Large intestine (tissue), 3 donors: Measurements from ENCODE around the gene HIVEP3. TPM values are rescaled to one million over a fixed set of nuclear protein-coding genes. Genes with fewer than 3 reads are reported as not detected.

Experiments
- DNase-seq, 2 donors: peaks; one replicate each; pipeline versions ENCODE4 v3.0.0 to v3.0.0-alpha.2; 2013
- H3K27ac ChIP-seq: one replicate; pipeline ENCODE4 v1.5.1; 2013; ENCODE audit warnings: low read length
- H3K27me3 ChIP-seq: 2 replicates; pipeline ENCODE4 v1.6.1; 2013; ENCODE audit warnings: low read length; ENCODE audit not compliant: control insufficient read depth, insufficient read depth
- H3K36me3 ChIP-seq: 2 replicates; pipeline ENCODE4 v1.6.1; 2013; ENCODE audit warnings: low read length; ENCODE audit not compliant: control insufficient read depth, insufficient read depth
- H3K4me1 ChIP-seq: one replicate; pipeline ENCODE4 v1.6.1; 2013; ENCODE audit warnings: low read length; ENCODE audit not compliant: control insufficient read depth, insufficient read depth
- H3K4me3 ChIP-seq: one replicate; pipeline ENCODE4 v1.5.1; 2013; ENCODE audit warnings: low read length
- H3K9me3 ChIP-seq: one replicate; pipeline ENCODE4 v1.6.1; 2013; ENCODE audit warnings: mild to moderate bottlenecking, low read depth, low read length, moderate library complexity; ENCODE audit not compliant: control insufficient read depth
- WGBS: methylation state at CpG from one replicate; pipeline ENCODE4 v1.1.5; 2013; ENCODE audit warnings: low lambda C conversion rate; ENCODE audit not compliant: insufficient coverage; 5-methylcytosine and 5-hydroxymethylcytosine counted together
- polyA plus RNA-seq: library from polyadenylated mRNA; unstranded; fragments of 120-200 nt; gene quantifications from one replicate; pipeline ENCODE4 v1.2.1, GENCODE V29; 2013

The HIVEP3 gene
- polyA plus RNA-seq, 1 donor = 2.6 TPM

- no peak for DNase-seq
- Histone ChIP-seq H3K4me3 (no peak overlapping the region), H3K36me3 (no peaks in the 10 kb centered on the region), H3K4me1 (peaks cover 44% of the 10 kb centered on the region), H3K27me3 (no peaks in the 10 kb centered on the region), H3K27ac (no peak overlapping the region), H3K9me3 (no peaks in the 10 kb centered on the region)
- WGBS = no CpG with 5 or more reads among the region's 4 CpGs
These were observed 432.7 kb downstream of the HIVEP3 start for GRCh38 chr1:41486053-41486370.

GRCh38 chr1:41485605-41486004, 433.1 kb downstream of the HIVEP3 start:
- no peaks in the 10 kb centered on the region for H3K9me3 ChIP-seq
- no peak overlapping the region for H3K4me3 ChIP-seq
- H3K27ac ChIP-seq = peak overlapping the region; percentile 34
- no peaks in the 10 kb centered on the region for H3K27me3 ChIP-seq
- WGBS = no CpG with 5 or more reads among the region's 5 CpGs
- DNase-seq = peak in 1 of 2 donors; percentile 64
- H3K36me3 ChIP-seq = no peaks in the 10 kb centered on the region
- H3K4me1 ChIP-seq = peaks cover 44% of the 10 kb centered on the region

DNA sequence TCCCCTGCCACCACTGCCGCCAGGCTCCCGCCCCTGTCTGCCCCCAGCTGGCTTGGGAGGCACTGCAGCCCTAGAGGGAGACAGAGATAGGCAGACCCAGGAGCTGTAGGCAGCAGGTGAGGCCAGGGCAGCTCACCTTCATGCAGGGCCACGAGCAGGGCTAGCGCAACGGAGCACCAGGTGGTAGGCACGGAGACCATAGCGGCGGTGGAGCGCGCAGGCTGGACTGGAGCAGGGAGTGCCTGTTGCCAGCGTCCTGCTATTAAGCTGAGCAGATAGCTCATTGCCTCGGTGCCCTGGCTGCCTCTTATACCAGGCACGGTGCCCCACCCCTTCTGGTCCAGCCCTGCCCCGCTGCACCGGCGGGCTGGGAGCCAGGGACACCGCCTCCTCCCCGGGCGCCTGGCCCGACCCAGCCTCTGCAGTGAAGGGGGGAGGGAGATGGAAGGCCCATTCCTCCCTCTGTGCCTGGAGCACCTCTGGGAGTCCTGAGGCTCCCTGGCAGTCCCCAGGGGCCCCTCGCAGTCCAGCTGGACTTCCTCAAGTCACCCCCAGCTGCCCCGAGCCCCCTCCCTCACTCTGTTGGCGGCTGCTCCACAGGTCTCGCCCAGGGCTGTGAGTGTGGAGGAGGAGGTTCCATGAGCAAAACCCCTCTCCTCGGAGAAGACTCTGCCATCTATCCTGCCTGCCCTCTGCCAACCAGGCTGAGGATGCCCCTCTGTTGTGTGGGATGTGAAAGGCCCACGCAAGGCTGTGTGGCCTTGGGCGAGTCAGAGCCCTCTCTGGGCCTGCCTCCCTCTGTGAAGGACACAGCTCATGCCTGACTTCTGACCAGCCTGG, 434.1 kb downstream of the HIVEP3 start, which contains the start of gene EDN2:
Gene EDN2 (minus strand): TSS at position 282 of the 840 bp plus-strand sequence. CDS start 82 bp downstream, at position 200.
- Histone ChIP-seq H3K9me3 (no peaks in the 10 kb centered on the region), H3K27me3 (no peaks in the 10 kb centered on the region), H3K36me3 (no peaks in the 10 kb centered on the region), H3K27ac (peak within 1 kb of the TSS; percentile 34), H3K4me3 (no peak within 1 kb of the TSS), H3K4me1 (peaks cover 48% of the 10 kb centered on the region)
- no CpG with 5 or more reads among the region's 27 CpGs for WGBS
- peak in 1 of 2 donors; percentile 66 for DNase-seq

- Histone ChIP-seq H3K27me3 (no peaks in the 10 kb centered on the region), H3K4me1 (peaks cover 55% of the 10 kb centered on the region), H3K27ac (no peak overlapping the region), H3K4me3 (no peak overlapping the region), H3K36me3 (no peaks in the 10 kb centered on the region), H3K9me3 (no peaks in the 10 kb centered on the region)
- DNase-seq = no peak
- WGBS = no CpG with 5 or more reads among the region's 9 CpGs
These were observed 434.7 kb downstream of the HIVEP3 start for GRCh38 chr1:41483960-41484401.

DNA sequence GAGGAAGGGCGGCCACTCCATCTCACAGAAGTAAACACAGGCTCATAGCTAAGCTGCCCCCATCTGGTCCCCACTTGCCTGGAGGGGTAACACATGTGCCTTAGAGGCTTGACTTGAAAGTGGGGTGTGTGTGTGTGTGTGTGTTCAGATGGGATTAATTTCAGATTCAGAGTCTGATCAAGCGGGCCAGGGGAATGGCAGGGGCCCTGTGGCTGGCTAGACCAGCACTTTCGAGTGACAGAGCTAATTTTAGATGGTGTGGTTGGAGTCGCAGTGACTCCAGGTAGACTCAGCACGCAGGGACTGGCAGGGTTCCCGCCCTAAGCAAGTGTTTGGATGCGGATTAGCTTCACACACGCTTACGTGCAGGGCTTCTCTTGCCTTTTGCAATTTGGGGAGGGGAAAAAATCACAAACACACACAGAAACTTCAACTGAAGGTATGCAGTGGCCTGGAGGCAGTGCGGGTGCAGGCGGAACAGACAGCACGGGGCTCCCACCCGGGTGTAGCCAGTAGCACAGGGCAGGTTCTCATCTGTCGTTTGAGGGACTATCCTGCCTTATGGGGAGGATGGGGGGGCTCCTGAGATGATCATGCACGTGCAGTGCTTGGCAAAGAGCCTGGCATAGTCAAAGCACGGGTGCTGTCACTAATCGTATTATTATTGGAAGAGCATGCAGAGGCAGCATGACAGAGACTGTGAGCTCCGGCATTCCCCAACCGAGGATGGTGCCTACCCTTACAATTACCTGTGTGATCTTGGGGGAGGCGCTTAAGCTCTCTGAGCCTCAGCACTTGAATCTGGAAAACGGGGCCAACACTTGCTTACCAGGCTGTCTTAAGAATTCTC, 435.5 kb downstream of the HIVEP3 start:
- H3K4me1 ChIP-seq = peaks cover 56% of the 10 kb centered on the region
- DNase-seq = no peak
- H3K9me3 ChIP-seq = no peaks in the 10 kb centered on the region
- H3K27ac ChIP-seq = no peak overlapping the region
- H3K27me3 ChIP-seq = no peaks in the 10 kb centered on the region
- H3K4me3 ChIP-seq = no peak overlapping the region
- no peaks in the 10 kb centered on the region for H3K36me3 ChIP-seq
- whole genome bisulfite sequencing = no CpG with 5 or more reads among the region's 21 CpGs

- peaks cover 63% of the 10 kb centered on the region for H3K4me1 ChIP-seq
- H3K27ac ChIP-seq = no peak overlapping the region
- H3K4me3 ChIP-seq = no peak overlapping the region
These were observed 436.5 kb downstream of the HIVEP3 start for GRCh38 chr1:41482001-41482765.

DNA sequence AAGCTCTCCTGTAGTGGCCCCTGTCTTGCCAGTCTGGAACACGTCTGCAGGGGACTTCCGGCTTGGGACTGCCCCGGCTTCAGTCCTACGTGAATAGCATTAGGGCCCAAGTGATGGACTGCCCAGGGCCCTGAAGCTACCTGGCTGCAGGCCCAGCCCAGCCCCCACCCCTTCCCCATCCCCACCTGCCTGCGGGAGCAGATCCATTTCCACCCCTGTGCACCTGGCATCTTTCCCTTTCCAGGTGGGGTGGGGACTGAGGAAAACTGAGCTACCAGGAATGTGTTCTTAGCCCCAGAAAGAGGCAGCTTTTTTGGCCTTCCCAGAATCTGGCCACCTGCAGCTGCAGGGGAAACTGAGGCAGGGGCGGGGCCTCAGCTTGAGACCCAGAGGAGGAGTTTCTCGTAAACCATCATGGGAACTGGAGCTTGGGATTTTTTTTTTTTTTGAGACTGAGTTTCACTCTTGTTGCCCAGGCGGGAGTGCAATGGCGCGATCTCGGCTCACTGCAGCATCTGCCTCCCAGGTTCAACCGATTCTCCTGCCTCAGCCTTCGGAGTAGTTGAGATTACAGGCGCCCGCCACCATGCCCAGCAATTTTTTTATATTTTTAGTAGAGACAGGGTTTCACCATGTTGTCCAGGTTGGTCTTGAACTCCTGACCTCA, 437.5 kb downstream of the HIVEP3 start:
- WGBS = no CpG with 5 or more reads among the region's 15 CpGs
- no peak overlapping the region for H3K27ac ChIP-seq

More at GRCh38 chr1:41482001-41482765, 436.5 kb downstream of the HIVEP3 start:
- H3K36me3 ChIP-seq = no peaks in the 10 kb centered on the region
- no peaks in the 10 kb centered on the region for H3K9me3 ChIP-seq
- H3K27me3 ChIP-seq = no peaks in the 10 kb centered on the region
- no CpG with 5 or more reads among the region's 18 CpGs for WGBS
- no peak for DNase-seq

GRCh38 chr1:41480204-41481108, 438.3 kb downstream of the HIVEP3 start:
- no peak overlapping the region for H3K27ac ChIP-seq
- no peak for DNase-seq
- no peaks in the 10 kb centered on the region for H3K36me3 ChIP-seq
- H3K27me3 ChIP-seq = no peaks in the 10 kb centered on the region
- no CpG with 5 or more reads among the region's 10 CpGs for WGBS
- H3K4me1 ChIP-seq = peaks cover 61% of the 10 kb centered on the region
- no peak overlapping the region for H3K4me3 ChIP-seq
- H3K9me3 ChIP-seq = no peaks in the 10 kb centered on the region

More for the DNA sequence above, 437.5 kb downstream of the HIVEP3 start:
- Histone ChIP-seq H3K36me3 (no peaks in the 10 kb centered on the region), H3K4me1 (peaks cover 61% of the 10 kb centered on the region), H3K4me3 (no peak overlapping the region), H3K9me3 (no peaks in the 10 kb centered on the region), H3K27me3 (no peaks in the 10 kb centered on the region)
- DNase-seq = no peak

GRCh38 chr1:41479808-41480160, 438.9 kb downstream of the HIVEP3 start:
- Histone ChIP-seq H3K4me1 (peaks cover 61% of the 10 kb centered on the region), H3K27me3 (no peaks in the 10 kb centered on the region), H3K36me3 (no peaks in the 10 kb centered on the region), H3K27ac (no peak overlapping the region), H3K4me3 (no peak overlapping the region), H3K9me3 (no peaks in the 10 kb centered on the region)
- no CpG with 5 or more reads among the region's 3 CpGs for WGBS
- DNase-seq = no peak
